Stimulated activated naive CD8-positive, alpha-beta T cell treated with anti-CD3 and anti-CD28 coated beads, Interleukin-15, Interleukin-2, amounts not matched to agents 100 ng/mL and 50 ng/mL, for 24 hours (primary cell): ENCODE results near the gene TBC1D22A.

ENCODE experiments used
- H3K27ac Mint-ChIP-seq: one replicate; pipeline ENCODE4 v1.8.0; 2021; ENCODE audit warnings: mild to moderate bottlenecking, mixed read lengths
- H3K27me3 Mint-ChIP-seq: one replicate; pipeline ENCODE4 v1.8.0; 2021; ENCODE audit warnings: mixed read lengths
- H3K36me3 Mint-ChIP-seq: one replicate; pipeline ENCODE4 v1.8.0; 2021; ENCODE audit warnings: low read depth, mixed read lengths
- H3K4me1 Mint-ChIP-seq: one replicate; pipeline ENCODE4 v1.8.0; 2021; ENCODE audit warnings: low read depth, mixed read lengths
- H3K4me3 Mint-ChIP-seq: one replicate; pipeline ENCODE4 v1.8.0; 2021; ENCODE audit warnings: mild to moderate bottlenecking, mixed read lengths
- H3K9me3 Mint-ChIP-seq: one replicate; pipeline ENCODE4 v1.8.0; 2021; ENCODE audit warnings: mixed read lengths

Gene TBC1D22A

GRCh38 chr22:47174671-47175112, 412.2 kb downstream of the TBC1D22A start:
- H3K4me1 Mint-ChIP-seq = no peaks in the 10 kb centered on the region
- H3K36me3 Mint-ChIP-seq = peaks cover 39% of the 10 kb centered on the region
- no peaks in the 10 kb centered on the region for H3K9me3 Mint-ChIP-seq
- H3K4me3 Mint-ChIP-seq = no peak overlapping the region
- no peak overlapping the region for H3K27ac Mint-ChIP-seq
- no peaks in the 10 kb centered on the region for H3K27me3 Mint-ChIP-seq

DNA sequence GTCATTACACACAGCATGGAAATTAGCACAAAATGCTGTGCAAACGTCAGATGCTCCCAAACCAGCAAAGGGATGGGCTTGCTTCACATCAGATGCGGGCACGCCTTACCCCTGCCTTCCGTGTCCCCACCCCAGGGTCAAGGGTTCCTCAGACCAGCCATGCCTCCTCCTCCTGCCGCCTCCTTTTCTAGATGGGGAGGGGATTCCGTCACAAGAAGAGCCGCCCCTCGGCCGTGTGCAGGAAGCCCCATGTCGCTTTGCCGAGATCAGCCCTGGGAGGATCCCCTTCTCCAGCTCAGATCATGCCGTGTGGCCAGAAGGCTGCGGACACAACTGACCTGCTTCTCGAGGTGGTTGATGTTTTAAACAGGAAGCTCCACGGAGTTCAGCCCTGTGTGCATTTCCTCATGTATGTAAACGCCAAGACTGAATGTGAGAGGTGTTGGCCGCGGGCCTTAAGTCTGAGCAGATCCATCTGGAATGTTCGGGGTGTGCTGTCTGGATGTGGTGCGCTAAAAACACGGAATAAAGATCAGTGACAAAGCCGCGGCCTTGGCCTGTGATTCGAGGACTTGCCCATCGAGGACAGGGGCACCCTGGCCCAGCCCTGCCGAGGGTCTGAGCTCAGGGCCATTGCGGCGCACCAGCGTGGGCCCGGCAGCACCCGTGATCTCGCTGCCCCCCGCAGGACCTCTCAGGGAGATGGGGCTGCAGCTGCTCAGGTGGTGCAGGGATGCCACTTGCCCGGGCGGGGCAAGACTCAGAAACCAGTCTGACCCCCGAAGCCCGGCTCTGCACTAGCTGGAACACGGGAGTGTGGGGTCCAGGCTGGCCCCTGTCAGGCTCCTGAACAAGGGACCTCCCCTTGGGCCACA, 412.9 kb downstream of the TBC1D22A start:
- Mint-ChIP-seq H3K9me3 (peaks cover 1% of the 10 kb centered on the region), H3K36me3 (peaks cover 33% of the 10 kb centered on the region), H3K27me3 (no peaks in the 10 kb centered on the region), H3K4me3 (no peak overlapping the region), H3K4me1 (no peaks in the 10 kb centered on the region), H3K27ac (no peak overlapping the region)

DNA sequence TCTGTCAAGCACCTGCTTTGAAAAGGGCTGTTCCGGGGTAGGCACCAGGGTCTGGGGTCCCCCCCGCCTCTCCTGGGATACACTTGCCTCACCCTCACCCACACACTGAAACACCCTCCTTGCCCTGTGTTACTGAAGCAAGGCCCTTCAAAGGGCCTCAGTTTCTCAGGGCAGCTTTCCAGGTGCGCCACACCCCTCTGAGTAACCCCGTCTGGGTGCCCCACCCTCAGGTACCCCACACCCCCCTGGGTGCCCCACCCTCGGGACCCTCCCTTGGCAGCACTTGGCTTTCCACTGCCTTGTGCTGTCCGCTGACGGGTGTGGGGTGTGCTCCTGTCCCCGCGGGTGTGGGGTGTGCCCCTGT, 413.6 kb downstream of the TBC1D22A start:
- peaks cover 7% of the 10 kb centered on the region for H3K9me3 Mint-ChIP-seq
- H3K4me1 Mint-ChIP-seq = no peaks in the 10 kb centered on the region
- no peaks in the 10 kb centered on the region for H3K27me3 Mint-ChIP-seq
- no peak overlapping the region for H3K4me3 Mint-ChIP-seq
- no peak overlapping the region for H3K27ac Mint-ChIP-seq
- H3K36me3 Mint-ChIP-seq = peaks cover 32% of the 10 kb centered on the region

GRCh38 chr22:47176573-47177333, 414.3 kb downstream of the TBC1D22A start:
- Mint-ChIP-seq H3K27me3 (no peaks in the 10 kb centered on the region), H3K4me3 (no peak overlapping the region)

DNA sequence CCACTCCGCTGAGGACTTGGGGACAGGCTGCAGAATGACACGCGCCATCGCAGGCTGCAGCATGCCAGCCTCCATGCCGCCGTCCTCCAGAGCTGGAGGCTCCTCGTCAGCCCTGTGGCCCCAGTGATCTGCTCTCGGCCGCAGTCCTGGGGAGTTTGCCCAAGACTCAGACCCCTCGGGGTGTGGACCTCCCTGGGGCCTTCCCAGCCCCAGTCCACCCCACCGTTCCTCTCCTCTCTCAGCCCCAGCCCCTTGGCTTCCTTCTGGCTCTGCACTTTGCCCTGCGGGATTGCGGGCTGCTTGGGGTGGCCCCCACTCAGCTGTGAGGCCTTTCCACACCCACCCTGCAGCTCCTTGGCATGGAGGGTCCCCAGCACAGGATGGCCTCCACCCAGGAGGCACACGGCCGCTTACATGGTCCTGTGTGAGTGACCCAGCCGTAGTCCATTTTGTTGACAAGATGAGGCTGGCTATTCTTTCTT, 414.9 kb downstream of the TBC1D22A start:
- H3K9me3 Mint-ChIP-seq = peaks cover 11% of the 10 kb centered on the region
- peaks cover 29% of the 10 kb centered on the region for H3K36me3 Mint-ChIP-seq
- no peak overlapping the region for H3K27ac Mint-ChIP-seq
- no peak overlapping the region for H3K4me3 Mint-ChIP-seq
- no peaks in the 10 kb centered on the region for H3K4me1 Mint-ChIP-seq
- no peaks in the 10 kb centered on the region for H3K27me3 Mint-ChIP-seq

More at GRCh38 chr22:47176573-47177333, 414.3 kb downstream of the TBC1D22A start:
- H3K4me1 Mint-ChIP-seq = no peaks in the 10 kb centered on the region
- H3K36me3 Mint-ChIP-seq = peaks cover 32% of the 10 kb centered on the region
- no peak overlapping the region for H3K27ac Mint-ChIP-seq
- H3K9me3 Mint-ChIP-seq = peaks cover 11% of the 10 kb centered on the region

DNA sequence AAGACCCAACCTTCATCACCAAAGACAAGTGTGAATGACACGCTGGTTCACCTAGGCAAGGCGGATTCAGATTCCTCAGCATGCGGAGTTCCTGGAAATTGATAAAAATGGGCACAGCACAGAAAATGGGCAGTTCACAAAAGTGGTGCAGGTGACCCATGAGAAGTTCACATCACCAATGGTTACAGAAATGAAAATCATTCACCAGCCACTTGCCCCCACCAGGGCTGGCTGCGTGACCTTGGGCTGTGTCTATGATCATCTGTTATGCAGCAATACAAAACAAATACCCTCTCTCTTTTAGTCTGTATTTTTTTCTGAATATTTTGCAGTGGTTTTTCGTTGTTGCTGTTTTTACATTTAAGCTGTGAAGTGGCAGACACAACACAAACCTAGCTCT, 415.9 kb downstream of the TBC1D22A start:
- Mint-ChIP-seq H3K27ac (no peak overlapping the region), H3K9me3 (peaks cover 16% of the 10 kb centered on the region), H3K4me3 (no peak overlapping the region), H3K4me1 (no peaks in the 10 kb centered on the region), H3K36me3 (peaks cover 28% of the 10 kb centered on the region), H3K27me3 (no peaks in the 10 kb centered on the region)

- H3K4me3 Mint-ChIP-seq = no peak overlapping the region
- no peaks in the 10 kb centered on the region for H3K27me3 Mint-ChIP-seq
- no peaks in the 10 kb centered on the region for H3K4me1 Mint-ChIP-seq
- H3K36me3 Mint-ChIP-seq = peaks cover 11% of the 10 kb centered on the region
- H3K27ac Mint-ChIP-seq = no peak overlapping the region
- peaks cover 34% of the 10 kb centered on the region for H3K9me3 Mint-ChIP-seq
Observed at GRCh38 chr22:47180796-47181195, 418.3 kb downstream of the TBC1D22A start.

- H3K36me3 Mint-ChIP-seq = no peaks in the 10 kb centered on the region
- no peaks in the 10 kb centered on the region for H3K27me3 Mint-ChIP-seq
- no peak overlapping the region for H3K4me3 Mint-ChIP-seq
- no peak overlapping the region for H3K27ac Mint-ChIP-seq
- peaks cover 34% of the 10 kb centered on the region for H3K9me3 Mint-ChIP-seq
- H3K4me1 Mint-ChIP-seq = no peaks in the 10 kb centered on the region
Observed at GRCh38 chr22:47187176-47187957, 424.9 kb downstream of the TBC1D22A start.

GRCh38 chr22:47188261-47189055, 426.0 kb downstream of the TBC1D22A start:
- Mint-ChIP-seq H3K27ac (no peak overlapping the region), H3K4me3 (no peak overlapping the region)

GRCh38 chr22:47189056-47189916, 426.8 kb downstream of the TBC1D22A start:
- H3K4me3 Mint-ChIP-seq = no peak overlapping the region
- no peaks in the 10 kb centered on the region for H3K36me3 Mint-ChIP-seq
- H3K27me3 Mint-ChIP-seq = no peaks in the 10 kb centered on the region
- no peak overlapping the region for H3K27ac Mint-ChIP-seq
- H3K9me3 Mint-ChIP-seq = peaks cover 25% of the 10 kb centered on the region
- H3K4me1 Mint-ChIP-seq = no peaks in the 10 kb centered on the region

More at GRCh38 chr22:47188261-47189055, 426.0 kb downstream of the TBC1D22A start:
- Mint-ChIP-seq H3K36me3 (no peaks in the 10 kb centered on the region), H3K4me1 (no peaks in the 10 kb centered on the region), H3K27me3 (no peaks in the 10 kb centered on the region), H3K9me3 (peaks cover 28% of the 10 kb centered on the region)

GRCh38 chr22:47190276-47190956, 428.0 kb downstream of the TBC1D22A start:
- Mint-ChIP-seq H3K27me3 (no peaks in the 10 kb centered on the region), H3K27ac (no peak overlapping the region), H3K4me1 (no peaks in the 10 kb centered on the region), H3K4me3 (no peak overlapping the region), H3K36me3 (no peaks in the 10 kb centered on the region), H3K9me3 (peaks cover 15% of the 10 kb centered on the region)

- H3K36me3 Mint-ChIP-seq = no peaks in the 10 kb centered on the region
- H3K9me3 Mint-ChIP-seq = peaks cover 9% of the 10 kb centered on the region
- H3K4me3 Mint-ChIP-seq = no peak overlapping the region
- H3K27me3 Mint-ChIP-seq = no peaks in the 10 kb centered on the region
- no peak overlapping the region for H3K27ac Mint-ChIP-seq
- H3K4me1 Mint-ChIP-seq = no peaks in the 10 kb centered on the region
Observed at GRCh38 chr22:47190957-47191670, 428.7 kb downstream of the TBC1D22A start.
